ENCODE measurements around the gene PAPOLB. TPM values are rescaled to one million over a fixed set of nuclear protein-coding genes. Genes with fewer than 3 reads are reported as not detected.

Gene PAPOLB
- total and polyA plus RNA-seq, 2 donors (not counting 3 experiments of a cell fraction or from before 2014, with no cell fraction given) = 0.07 TPM; not detected in 1

DNA sequence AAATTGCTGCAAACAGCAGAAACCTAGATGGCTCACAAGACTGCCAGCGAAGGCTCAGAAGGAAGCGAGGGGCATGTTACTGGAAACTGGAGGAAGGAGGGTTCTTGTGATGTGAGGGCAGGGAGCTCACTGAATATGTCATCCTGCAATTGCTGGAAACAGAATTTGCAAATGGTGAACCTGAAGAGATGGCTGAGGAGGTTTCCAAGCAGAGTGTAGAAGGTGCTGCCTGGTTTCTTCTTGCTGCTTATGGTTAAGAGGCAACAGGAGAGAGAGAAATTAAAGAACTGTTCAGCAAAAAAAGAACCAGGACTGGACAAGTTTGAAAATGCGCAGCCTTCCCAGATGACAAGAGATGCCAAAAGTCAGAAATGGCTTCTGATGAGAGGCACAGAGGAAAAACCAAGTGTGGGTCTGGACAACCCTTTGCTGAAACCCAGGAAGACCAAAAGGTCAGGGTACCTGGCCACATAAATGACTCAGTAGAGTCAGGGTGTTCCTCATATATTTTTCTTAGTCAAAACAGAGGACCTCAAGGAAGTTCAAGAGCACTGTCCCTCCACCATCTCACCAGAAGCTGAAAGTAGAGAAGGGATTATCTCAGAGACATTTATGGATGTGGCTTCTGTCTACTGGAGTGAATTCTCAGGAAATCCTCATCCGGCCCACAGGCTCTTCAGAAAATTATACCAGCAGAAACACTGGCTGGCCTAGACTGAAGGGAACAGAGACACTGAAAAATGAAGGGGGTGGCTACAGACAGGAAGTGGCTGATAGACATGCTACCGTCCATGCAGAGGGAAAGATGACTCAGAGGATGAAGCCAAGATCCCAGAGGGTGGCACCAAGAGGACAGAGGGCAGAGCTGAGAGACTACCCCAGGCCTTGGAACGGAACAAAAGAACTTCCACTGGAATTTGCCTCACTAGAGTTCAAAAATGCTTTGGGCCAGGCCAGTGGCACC lies 10.1 kb downstream of the PAPOLB start:
- H2AFZ ChIP-seq (ENCODE audit: low read depth, low read length) = no peak overlapping the region
- ChIA-PET POLR2A (no interaction called here), CTCF (interaction anchor here (1.3 to 2.2 kb wide), 2 partner anchors 29 to 32 kb away, joined by 3 to 12 read pairs; partner anchors contain the start of gene RADIL)
- H3K36me3 ChIP-seq (ENCODE audit: control insufficient read depth in 2 of 2, extremely low read depth in 1 of 2, insufficient read depth in 2 of 2, low read length in 2 of 2) = no peaks in the 10 kb centered on the region
- no peaks in the 10 kb centered on the region for H4K20me1 ChIP-seq (replicated peaks; ENCODE audit: control insufficient read depth, extremely low read depth, insufficient read depth, low read length)
- H3K79me2 ChIP-seq (ENCODE audit: control insufficient read depth, insufficient read depth, low read length) = no peaks in the 10 kb centered on the region
- H3K9me1 ChIP-seq (replicated peaks; ENCODE audit: control insufficient read depth, extremely low read depth, insufficient read depth, low read length) = no peaks in the 10 kb centered on the region
- no peak overlapping the region for H3K9ac ChIP-seq (replicated peaks; ENCODE audit: extremely low read depth, insufficient read depth, low read length)
- H3K9me3 ChIP-seq (replicated peaks; ENCODE audit: control insufficient read depth, insufficient read depth, low read length) = no peaks in the 10 kb centered on the region
- no peak for FAIRE-seq
- no peak for DNase-seq (ENCODE audit: low read depth, low spot score)
- H3K4me2 ChIP-seq (ENCODE audit: insufficient read depth, low read length) = no peak overlapping the region
- intact Hi-C loops (cut with micrococcal nuclease) (no loop called here), dilution Hi-C loops (cut with MboI; ENCODE audit: extremely low pct_ligation_motif_present, low sequenced_read_pairs) (no loop called here)
- no peaks in the 10 kb centered on the region for H3K27me3 ChIP-seq (ENCODE audit: control insufficient read depth in 2 of 2, insufficient read depth in 2 of 2, low read length in 2 of 2)
- H3K27ac ChIP-seq (ENCODE audit: insufficient read depth, low read depth, low read length) = no peak overlapping the region
- H3K4me1 ChIP-seq (ENCODE audit: control insufficient read depth, extremely low read depth, insufficient read depth, low read length) = peaks cover 2% of the 10 kb centered on the region
- TF ChIP-seq EZH2 (IDR thresholded peaks at IDR 0.05; ENCODE audit: borderline replicate concordance, low read depth, low read length, severe bottlenecking) (no peak), FOS (IDR thresholded peaks at IDR 0.05; ENCODE audit: borderline replicate concordance, insufficient read depth, low read length) (peak; percentile 6)
- H3K4me3 ChIP-seq (replicated peaks in 1 of 3; ENCODE audit: insufficient read depth in 1 of 3, low read depth in 1 of 3, low read length in 3 of 3) = no peak overlapping the region
- BruUV-seq (replicated peaks) = no TSS peak

DNA sequence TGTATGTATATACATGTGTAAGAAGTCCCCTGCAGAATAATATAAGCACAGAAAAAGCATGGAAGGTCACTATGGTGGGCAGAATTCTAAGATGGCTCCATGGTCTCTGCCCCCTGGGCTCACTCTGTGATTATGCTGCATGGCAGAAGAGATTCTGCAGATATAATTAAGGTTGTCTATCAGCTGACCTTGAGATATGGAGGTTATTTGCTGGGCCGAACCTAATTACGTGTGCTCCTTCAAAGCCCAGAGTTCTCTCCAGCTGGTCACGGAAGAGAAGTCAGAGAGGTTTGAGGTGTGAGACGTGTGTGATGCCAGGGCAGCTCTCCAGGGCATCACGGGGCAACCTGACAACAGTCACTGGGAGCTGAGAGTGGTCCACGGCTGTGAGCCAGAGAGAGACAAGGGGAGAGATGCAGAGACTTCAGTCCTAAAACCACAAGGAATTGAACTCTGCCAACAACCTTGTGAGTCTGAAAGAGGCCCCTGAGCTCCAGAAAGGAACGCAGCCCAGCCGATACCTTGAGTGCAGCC lies 11.5 kb downstream of the PAPOLB start:
- ChIA-PET CTCF (interaction anchor here (0.8 to 2.2 kb wide), 6 partner anchors 20 to 368 kb away, joined by 3 to 12 read pairs (median 4); partner anchors contain the start of gene RADIL), POLR2A (no interaction called here)
- intact Hi-C loops (cut with micrococcal nuclease) (no loop called here), dilution Hi-C loops (cut with MboI; ENCODE audit: extremely low pct_ligation_motif_present, low sequenced_read_pairs) (no loop called here)
- Histone ChIP-seq H3K9ac (replicated peaks; ENCODE audit: extremely low read depth, insufficient read depth, low read length) (no peak overlapping the region), H3K9me1 (replicated peaks; ENCODE audit: control insufficient read depth, extremely low read depth, insufficient read depth, low read length) (no peaks in the 10 kb centered on the region), H3K4me1 (ENCODE audit: control insufficient read depth, extremely low read depth, insufficient read depth, low read length) (peaks cover 2% of the 10 kb centered on the region), H2AFZ (ENCODE audit: low read depth, low read length) (no peak overlapping the region), H4K20me1 (replicated peaks; ENCODE audit: control insufficient read depth, extremely low read depth, insufficient read depth, low read length) (no peaks in the 10 kb centered on the region), H3K79me2 (ENCODE audit: control insufficient read depth, insufficient read depth, low read length) (no peaks in the 10 kb centered on the region), H3K27me3 (ENCODE audit: control insufficient read depth in 2 of 2, insufficient read depth in 2 of 2, low read length in 2 of 2) (peaks cover 0 to under 1% of the 10 kb centered on the region in 2 experiments), H3K27ac (ENCODE audit: insufficient read depth, low read depth, low read length) (no peak overlapping the region), H3K4me3 (replicated peaks in 1 of 3; ENCODE audit: insufficient read depth in 1 of 3, low read depth in 1 of 3, low read length in 3 of 3) (no peak overlapping the region), H3K36me3 (ENCODE audit: control insufficient read depth in 2 of 2, extremely low read depth in 1 of 2, insufficient read depth in 2 of 2, low read length in 2 of 2) (no peaks in the 10 kb centered on the region), H3K9me3 (replicated peaks; ENCODE audit: control insufficient read depth, insufficient read depth, low read length) (no peaks in the 10 kb centered on the region), H3K4me2 (ENCODE audit: insufficient read depth, low read length) (no peak overlapping the region)
- DNase-seq (ENCODE audit: low read depth, low spot score) (no peak), FAIRE-seq (no peak)
- BruUV-seq (replicated peaks) = no TSS peak
- TF ChIP-seq EZH2 (IDR thresholded peaks at IDR 0.05; ENCODE audit: borderline replicate concordance, low read depth, low read length, severe bottlenecking) (no peak), JUN (IDR thresholded peaks at IDR 0.05; ENCODE audit: borderline replicate concordance, insufficient read depth, insufficient read length, low read depth) (no peak), GATA2 (IDR thresholded peaks at IDR 0.05; ENCODE audit: insufficient read depth, insufficient read length, low read depth, low read length) (no peak), POLR2AphosphoS5 (IDR thresholded peaks at IDR 0.05; ENCODE audit: insufficient read depth, low read depth, low read length) (no peak), POLR2A (IDR thresholded peaks at IDR 0.05; ENCODE audit: low read depth, low read length) (no peak), MYC (IDR thresholded peaks at IDR 0.05; ENCODE audit: low read depth, low read length) (no peak), FOS (IDR thresholded peaks at IDR 0.05; ENCODE audit: borderline replicate concordance, insufficient read depth, low read length) (no peak)
- TF ChIP-seq, protein P1, sequence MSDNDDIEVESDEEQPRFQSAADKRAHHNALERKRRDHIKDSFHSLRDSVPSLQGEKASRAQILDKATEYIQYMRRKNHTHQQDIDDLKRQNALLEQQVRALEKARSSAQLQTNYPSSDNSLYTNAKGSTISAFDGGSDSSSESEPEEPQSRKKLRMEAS (IDR thresholded peaks at IDR 0.05; ENCODE audit: insufficient read depth, insufficient read length) = no peak
- TF ChIP-seq, protein P2, sequence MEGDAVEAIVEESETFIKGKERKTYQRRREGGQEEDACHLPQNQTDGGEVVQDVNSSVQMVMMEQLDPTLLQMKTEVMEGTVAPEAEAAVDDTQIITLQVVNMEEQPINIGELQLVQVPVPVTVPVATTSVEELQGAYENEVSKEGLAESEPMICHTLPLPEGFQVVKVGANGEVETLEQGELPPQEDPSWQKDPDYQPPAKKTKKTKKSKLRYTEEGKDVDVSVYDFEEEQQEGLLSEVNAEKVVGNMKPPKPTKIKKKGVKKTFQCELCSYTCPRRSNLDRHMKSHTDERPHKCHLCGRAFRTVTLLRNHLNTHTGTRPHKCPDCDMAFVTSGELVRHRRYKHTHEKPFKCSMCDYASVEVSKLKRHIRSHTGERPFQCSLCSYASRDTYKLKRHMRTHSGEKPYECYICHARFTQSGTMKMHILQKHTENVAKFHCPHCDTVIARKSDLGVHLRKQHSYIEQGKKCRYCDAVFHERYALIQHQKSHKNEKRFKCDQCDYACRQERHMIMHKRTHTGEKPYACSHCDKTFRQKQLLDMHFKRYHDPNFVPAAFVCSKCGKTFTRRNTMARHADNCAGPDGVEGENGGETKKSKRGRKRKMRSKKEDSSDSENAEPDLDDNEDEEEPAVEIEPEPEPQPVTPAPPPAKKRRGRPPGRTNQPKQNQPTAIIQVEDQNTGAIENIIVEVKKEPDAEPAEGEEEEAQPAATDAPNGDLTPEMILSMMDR (IDR thresholded peaks at IDR 0.05; ENCODE audit: extremely low read depth in 1 of 2, insufficient read depth in 1 of 2, low read depth in 1 of 2, low read length in 2 of 2) = no peak
